HG02763 (cell line): Measurements from ENCODE around the gene TMC4.
"Not testable (repeated sequence)": the region's sequence is repeated elsewhere in the genome, so short reads cannot be mapped to it uniquely, and the experiment has no call there.

Source experiments
- ATAC-seq: cut with Tn5 transposase; IDR thresholded peaks from one replicate; pipeline ENCODE4 v1.9.1; 2021; ENCODE audit warnings: mild to moderate bottlenecking, moderate library complexity; ENCODE audit not compliant: unreplicated experiment

Gene TMC4

GRCh38 chr19:54172471-54173358 lies at the start of gene TMC4:
TSS of gene TMC4 (minus strand) at chr19:54173160. CDS start at chr19:54173117, 43 bp downstream.
- no peak for ATAC-seq

- ATAC-seq = not testable (repeated sequence)
These were observed 49.0 kb upstream of the TMC4 start for GRCh38 chr19:54221947-54222346.

DNA sequence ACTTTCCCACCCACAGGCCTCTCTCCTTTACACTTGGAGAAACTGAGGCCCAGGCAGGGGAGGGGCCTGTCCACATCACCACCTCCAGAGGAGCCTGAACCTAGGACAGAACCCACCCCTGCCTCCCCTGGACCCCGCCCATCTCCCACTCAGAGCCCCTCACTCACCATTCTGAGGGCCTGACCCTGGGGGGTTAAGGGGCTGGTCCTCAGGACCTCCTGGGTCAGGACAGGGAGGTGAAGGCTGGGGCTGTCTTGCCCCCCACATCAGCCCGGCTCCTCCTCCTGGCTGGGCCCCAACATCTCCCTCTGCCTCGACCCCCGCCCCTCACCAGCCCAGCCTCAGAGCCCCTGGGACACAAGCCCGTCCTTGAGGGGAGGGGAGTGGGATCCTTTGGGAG lies 46.7 kb upstream of the TMC4 start:
- not testable (repeated sequence) for ATAC-seq

GRCh38 chr19:54218960-54219661 lies 46.2 kb upstream of the TMC4 start:
- no peak for ATAC-seq

DNA sequence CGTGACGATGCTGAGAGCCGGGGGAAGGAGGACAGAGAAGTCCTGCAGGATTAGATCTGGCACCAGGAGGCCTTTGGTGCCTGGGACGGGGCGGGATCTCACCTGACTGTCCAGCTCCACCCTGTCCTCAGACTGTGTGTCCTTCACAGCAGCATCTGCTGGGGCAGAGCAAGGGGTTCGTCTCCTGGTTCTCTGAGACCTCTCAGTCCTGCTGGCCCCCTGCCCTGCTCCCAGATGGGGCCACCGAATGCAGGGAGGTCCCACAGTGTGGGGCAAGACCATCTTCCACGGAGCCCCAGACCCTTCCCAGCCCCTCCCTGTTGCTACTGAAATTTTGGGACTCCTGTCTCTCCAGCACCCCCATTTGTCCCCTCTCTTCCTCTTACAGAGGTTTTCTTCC lies 45.3 kb upstream of the TMC4 start:
- no peak for ATAC-seq

GRCh38 chr19:54217517-54218247 lies 44.7 kb upstream of the TMC4 start:
- not testable (repeated sequence) for ATAC-seq

- ATAC-seq = no peak
These were observed 43.9 kb upstream of the TMC4 start for GRCh38 chr19:54216869-54217268.

- ATAC-seq = not testable (repeated sequence)
These were observed 41.8 kb upstream of the TMC4 start for GRCh38 chr19:54214734-54215133.

GRCh38 chr19:54214217-54214616 lies 41.3 kb upstream of the TMC4 start:
- not testable (repeated sequence) for ATAC-seq

- ATAC-seq = no peak
These were observed 38.3 kb upstream of the TMC4 start for GRCh38 chr19:54211235-54211634.

DNA sequence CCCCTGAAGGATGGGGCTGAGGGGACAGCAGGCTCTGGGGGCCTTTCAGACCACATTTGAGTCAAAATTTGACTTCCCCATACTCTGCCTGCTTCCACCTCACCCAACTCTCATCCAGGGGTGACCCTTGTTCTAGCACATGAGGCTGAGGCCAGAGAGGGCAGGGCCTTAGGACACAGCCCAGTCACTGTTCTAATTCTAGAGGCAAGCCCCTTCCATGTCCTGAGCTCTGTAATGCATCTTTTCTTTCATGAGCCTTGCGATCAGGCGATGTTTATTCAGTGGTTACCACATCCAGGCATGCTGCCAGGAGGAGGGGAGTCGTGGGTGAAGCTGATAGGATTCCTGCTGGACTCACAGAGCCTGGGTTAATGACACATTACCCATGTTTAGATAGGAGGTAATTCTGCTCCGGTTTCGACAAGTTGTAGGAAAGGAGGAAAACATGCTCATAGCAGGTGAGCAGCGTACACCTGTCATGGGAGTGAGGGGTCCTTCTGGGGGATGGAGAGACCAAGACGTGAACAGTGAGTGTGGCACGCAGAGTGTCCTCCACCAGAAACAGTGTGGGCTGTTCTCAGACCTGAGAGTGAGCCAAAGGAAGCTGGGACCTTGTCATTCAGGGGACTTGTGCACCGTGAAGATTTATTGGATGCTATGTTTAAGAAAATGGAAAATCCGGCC lies 37.0 kb upstream of the TMC4 start:
- no peak for ATAC-seq

DNA sequence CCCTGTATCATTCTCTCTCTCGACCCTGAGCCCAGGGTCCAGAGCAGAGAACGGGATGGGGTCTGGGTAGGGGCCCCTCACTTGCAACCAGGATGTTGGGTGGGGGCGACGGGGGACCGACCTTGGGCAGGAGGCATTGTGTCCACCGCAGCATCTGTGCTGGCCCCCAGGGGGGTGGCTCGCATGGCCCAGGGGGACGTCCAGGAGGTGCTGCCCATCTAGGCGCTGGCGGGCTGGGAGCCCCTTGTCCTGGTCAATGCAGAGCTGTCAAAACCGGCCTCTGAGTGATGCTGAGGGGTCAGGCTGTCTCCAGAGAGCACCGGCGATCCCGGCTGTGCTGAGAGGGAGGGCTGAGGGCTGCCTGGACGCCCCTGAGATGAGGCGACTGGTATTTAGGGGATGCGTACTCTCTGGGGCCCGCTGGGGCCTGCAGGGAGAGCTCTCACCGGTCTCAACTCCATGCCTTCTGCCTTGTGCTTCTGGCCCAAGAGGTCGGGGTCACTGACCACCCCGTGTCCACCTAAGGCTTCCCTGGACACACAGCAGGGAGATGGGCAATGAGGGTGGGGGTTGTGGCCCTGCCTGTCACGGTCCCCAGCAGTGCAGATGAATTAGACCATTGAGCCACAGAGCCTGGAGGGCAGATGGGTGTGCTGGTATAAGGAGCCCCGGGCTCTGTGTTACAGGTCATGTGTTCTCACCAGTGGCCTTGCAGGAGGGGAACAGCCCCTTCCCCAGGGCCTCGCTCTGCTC lies 36.3 kb upstream of the TMC4 start:
- ATAC-seq = no peak

DNA sequence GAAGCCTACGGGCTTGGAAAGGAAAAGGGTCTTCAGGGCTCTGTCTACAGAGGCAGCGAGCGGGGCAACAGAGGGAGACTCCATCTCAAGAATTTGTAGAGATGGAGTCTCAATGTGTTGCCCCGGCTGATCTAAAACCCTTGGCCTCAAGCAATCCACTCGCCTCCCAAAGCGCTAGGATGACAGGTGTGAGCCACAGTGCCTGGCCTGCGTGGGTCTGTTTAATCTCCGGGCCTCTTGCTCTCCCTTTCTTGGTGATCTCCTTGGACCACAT lies 35.8 kb upstream of the TMC4 start:
- no peak for ATAC-seq

GRCh38 chr19:54207983-54208783 lies 35.2 kb upstream of the TMC4 start:
- peak; percentile 44 for ATAC-seq

- no peak for ATAC-seq
These were observed 34.7 kb upstream of the TMC4 start for GRCh38 chr19:54207676-54207982.

DNA sequence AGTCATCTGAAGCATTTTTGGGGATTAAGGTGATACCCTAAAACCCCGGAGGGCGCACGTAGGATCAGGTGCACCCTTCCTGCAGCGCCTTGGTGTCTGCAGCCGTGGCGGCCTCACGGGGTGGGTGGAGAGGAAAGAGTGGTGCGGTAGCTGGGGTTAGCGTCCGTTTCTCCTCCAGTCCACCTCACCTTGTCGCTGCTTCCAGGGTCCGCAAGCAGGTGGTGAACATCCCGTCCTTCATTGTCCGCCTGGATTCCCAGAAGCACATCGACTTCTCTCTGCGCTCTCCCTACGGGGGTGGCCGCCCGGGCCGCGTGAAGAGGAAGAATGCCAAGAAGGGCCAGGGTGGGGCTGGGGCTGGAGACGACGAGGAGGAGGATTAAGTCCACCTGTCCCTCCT lies 34.2 kb upstream of the TMC4 start:
- not testable (repeated sequence) for ATAC-seq

DNA sequence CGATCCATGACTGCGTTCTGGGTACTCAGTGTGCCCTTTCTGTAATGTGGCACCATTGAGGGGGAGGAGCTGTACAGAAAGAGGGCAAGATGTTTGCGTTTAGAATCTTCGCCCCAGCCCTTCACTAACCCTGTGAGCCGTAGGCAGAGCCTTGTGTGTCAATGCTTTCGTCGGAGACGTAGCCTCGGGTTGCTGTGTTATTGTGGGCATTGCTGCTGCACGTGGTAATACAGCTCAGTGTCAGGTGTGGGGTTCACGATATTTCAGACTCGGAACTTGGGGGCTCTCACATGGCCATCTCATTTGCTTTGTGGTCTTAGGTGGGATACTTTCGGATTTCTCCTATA lies 33.8 kb upstream of the TMC4 start:
- ATAC-seq = no peak

DNA sequence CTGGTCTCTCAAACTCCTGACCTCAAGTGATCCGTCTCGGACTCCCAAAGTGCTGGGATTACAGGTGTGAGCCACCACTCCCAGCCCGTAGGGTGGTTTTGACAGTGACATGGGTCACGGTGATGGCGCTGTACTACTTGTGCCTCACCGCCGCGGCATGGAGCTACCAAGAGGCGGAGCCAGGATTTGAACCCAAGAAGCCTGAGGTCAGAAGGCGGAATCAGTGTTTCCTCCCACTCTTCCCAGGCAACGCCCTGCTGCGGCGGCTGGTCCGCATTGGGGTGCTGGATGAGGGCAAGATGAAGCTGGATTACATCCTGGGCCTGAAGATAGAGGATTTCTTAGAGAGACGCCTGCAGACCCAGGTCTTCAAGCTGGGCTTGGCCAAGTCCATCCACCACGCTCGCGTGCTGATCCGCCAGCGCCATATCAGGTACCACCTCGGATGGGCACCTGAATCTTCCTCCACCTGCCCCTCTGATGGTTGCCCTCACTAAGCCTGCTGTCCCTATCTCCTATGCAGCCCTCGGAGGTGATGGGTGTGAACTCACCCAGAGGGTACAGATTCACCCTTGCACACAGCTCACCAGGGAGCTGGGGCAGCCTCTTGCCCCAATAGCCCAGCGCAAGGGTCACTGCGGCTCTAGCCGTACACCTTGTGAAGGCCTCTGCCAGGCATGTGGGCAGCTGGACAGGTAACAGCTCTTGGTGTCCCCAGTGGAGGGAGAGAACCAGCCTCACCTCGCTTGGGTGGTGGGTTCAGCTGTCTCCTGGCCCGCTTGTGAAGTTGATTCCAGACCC lies 33.3 kb upstream of the TMC4 start:
- ATAC-seq = no peak
